ENCODE results near the gene DGCR2. TPM values are rescaled to one million over a fixed set of nuclear protein-coding genes. Genes with fewer than 3 reads are reported as not detected.

Gene DGCR2
- total RNA-seq, 1 donor from 2014 or later = 68.7 TPM

DNA sequence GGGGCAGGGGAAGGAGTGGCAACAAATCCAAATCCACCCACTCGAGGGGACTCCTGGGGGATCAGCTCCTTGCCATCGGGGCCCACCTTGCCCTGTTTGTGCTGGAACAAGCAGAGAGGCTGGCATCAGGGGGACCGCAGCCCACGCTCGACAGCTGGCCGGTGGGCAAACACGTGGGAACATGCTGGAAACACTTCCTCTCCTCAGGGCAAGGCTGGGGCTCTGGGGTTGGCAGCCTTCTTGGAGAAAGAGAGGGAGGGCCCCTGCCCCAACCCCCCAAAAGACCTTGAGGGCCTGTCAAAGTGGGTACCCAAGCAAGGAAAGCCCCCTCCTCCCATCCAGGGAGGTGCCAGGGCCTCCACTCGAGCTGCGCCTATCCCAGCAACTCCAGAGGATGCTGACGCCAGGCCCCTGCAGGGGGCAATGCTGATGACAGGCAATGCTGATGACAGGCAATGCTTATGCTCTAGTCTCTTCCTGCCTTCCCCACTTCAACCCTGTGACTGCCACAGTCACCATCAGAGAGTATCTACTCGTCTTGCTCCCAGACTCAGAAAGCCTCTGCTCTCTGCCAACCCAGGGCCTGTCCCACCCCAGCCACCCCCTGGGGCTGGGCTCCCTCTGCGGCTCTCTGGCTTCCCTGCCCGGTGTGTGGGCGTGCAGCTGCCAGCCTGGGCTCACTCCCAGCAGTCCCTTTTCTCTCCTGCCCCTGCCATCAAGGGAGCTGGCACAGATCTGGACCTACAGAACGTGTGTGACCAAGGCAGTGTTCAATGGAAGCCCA lies 16.2 kb upstream of the DGCR2 start:
- H3K4me3 Mint-ChIP-seq (ENCODE audit: unreplicated experiment) = no peak overlapping the region
- H3K36me3 Mint-ChIP-seq (ENCODE audit: unreplicated experiment) = peaks cover 10% of the 10 kb centered on the region
- TF ChIP-seq, protein P1, sequence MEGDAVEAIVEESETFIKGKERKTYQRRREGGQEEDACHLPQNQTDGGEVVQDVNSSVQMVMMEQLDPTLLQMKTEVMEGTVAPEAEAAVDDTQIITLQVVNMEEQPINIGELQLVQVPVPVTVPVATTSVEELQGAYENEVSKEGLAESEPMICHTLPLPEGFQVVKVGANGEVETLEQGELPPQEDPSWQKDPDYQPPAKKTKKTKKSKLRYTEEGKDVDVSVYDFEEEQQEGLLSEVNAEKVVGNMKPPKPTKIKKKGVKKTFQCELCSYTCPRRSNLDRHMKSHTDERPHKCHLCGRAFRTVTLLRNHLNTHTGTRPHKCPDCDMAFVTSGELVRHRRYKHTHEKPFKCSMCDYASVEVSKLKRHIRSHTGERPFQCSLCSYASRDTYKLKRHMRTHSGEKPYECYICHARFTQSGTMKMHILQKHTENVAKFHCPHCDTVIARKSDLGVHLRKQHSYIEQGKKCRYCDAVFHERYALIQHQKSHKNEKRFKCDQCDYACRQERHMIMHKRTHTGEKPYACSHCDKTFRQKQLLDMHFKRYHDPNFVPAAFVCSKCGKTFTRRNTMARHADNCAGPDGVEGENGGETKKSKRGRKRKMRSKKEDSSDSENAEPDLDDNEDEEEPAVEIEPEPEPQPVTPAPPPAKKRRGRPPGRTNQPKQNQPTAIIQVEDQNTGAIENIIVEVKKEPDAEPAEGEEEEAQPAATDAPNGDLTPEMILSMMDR (IDR thresholded peaks at IDR 0.05; ENCODE audit: partially characterized antibody, unreplicated experiment) = no peak
- no peak for DNase-seq
- H3K27me3 Mint-ChIP-seq (ENCODE audit: unreplicated experiment) = peaks cover 8% of the 10 kb centered on the region
- peaks cover 7% of the 10 kb centered on the region for H3K9me3 Mint-ChIP-seq (ENCODE audit: unreplicated experiment)
- H3K27ac Mint-ChIP-seq (ENCODE audit: unreplicated experiment) = no peak overlapping the region
- H3K4me1 Mint-ChIP-seq (ENCODE audit: low read depth, unreplicated experiment) = no peaks in the 10 kb centered on the region

DNA sequence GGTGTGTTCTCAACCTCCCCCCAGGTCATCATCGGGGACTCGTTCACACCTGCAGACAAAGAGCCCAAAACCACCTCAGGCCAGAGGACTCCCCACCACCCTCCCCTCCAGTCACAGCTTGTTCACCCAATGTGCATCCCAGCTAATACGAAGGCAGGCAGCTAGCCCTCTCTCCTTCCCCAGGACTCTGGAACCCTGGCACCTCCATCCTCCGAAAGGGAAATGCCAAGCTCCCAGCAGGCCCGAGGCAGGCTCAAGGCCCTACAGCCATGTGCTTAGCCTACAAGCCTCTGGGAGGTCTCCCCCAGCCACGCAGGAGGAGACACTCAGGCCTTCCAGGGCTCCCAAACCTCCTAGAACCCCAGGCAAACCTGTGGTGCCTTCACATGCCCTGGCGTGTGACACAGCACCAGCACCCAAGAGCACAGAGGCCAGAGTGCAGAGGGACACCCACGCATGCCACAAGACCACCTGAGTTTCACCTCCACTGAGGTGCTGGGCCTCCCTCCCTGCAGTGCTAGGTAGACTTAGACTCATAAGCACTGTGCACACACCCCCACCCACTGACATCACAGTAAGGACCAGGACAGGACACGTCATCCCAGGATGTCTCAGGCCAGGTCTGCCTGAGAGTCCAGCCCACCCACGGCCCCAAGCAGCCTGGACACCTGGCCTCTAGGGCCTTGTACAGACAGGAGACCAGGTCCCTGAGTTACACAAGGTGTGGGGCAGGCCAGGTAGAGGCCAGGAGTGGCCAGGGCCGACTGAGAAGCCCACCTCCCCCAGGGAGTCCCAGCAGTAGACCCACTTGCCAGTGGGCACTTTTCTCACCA lies 15.4 kb upstream of the DGCR2 start:
- TF ChIP-seq, protein P1 (IDR thresholded peaks at IDR 0.05; ENCODE audit: partially characterized antibody, unreplicated experiment) = no peak
- peaks cover 7% of the 10 kb centered on the region for H3K9me3 Mint-ChIP-seq (ENCODE audit: unreplicated experiment)
- no peak for DNase-seq
- peaks cover 10% of the 10 kb centered on the region for H3K36me3 Mint-ChIP-seq (ENCODE audit: unreplicated experiment)
- no peaks in the 10 kb centered on the region for H3K4me1 Mint-ChIP-seq (ENCODE audit: low read depth, unreplicated experiment)
- H3K4me3 Mint-ChIP-seq (ENCODE audit: unreplicated experiment) = no peak overlapping the region
- H3K27me3 Mint-ChIP-seq (ENCODE audit: unreplicated experiment) = peaks cover 8% of the 10 kb centered on the region
- no peak overlapping the region for H3K27ac Mint-ChIP-seq (ENCODE audit: unreplicated experiment)

DNA sequence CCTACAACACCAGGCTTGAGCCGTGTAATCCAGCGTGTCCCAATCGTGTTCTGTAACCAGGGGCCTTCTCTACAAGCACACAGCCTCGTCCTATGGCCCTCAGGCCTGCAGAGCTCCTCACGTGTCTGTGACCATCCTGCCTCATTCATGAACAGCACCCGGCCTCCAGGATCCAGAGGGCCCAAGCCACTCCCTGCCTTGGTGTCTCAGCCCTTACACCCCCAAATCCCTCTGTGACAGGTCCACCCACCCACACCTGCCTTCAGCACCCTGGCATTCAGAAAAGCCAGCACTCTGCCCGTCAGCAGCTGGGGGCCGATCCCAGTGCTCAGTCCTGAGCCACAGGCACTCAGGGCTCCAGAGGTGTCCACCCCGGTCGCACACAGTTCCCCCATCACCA lies 14.7 kb upstream of the DGCR2 start:
- Mint-ChIP-seq H3K4me1 (ENCODE audit: low read depth, unreplicated experiment) (no peaks in the 10 kb centered on the region), H3K27ac (ENCODE audit: unreplicated experiment) (no peak overlapping the region), H3K27me3 (ENCODE audit: unreplicated experiment) (peaks cover 8% of the 10 kb centered on the region), H3K4me3 (ENCODE audit: unreplicated experiment) (no peak overlapping the region), H3K9me3 (ENCODE audit: unreplicated experiment) (peaks cover 7% of the 10 kb centered on the region), H3K36me3 (ENCODE audit: unreplicated experiment) (peaks cover 10% of the 10 kb centered on the region)
- DNase-seq = no peak
- TF ChIP-seq, protein P1 (IDR thresholded peaks at IDR 0.05; ENCODE audit: partially characterized antibody, unreplicated experiment) = no peak

DNA sequence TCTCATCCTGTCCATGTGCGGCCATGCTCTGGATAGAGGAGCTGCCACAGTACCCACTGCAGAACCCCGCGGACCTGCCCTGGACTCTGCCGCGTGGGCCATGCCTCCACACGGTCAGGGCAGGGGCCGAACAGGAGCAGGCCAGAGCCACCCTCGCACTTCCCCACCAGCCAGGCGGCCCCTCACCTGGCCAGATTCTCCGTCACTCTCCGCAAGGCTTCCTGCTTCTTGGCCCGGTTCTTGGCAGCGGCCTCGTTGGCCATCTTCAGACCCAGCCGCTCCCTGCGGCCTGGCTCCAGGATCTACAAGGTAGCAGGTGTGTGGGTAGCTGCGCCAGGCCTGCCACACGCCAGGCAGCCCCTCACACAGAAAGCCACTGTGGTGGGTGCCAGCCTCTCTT lies 12.7 kb upstream of the DGCR2 start:
- TF ChIP-seq, protein P1 (IDR thresholded peaks at IDR 0.05; ENCODE audit: partially characterized antibody, unreplicated experiment) = no peak
- no peak for DNase-seq
- Mint-ChIP-seq H3K27ac (ENCODE audit: unreplicated experiment) (no peak overlapping the region), H3K27me3 (ENCODE audit: unreplicated experiment) (peaks cover 8% of the 10 kb centered on the region), H3K4me1 (ENCODE audit: low read depth, unreplicated experiment) (no peaks in the 10 kb centered on the region), H3K9me3 (ENCODE audit: unreplicated experiment) (peaks cover 7% of the 10 kb centered on the region), H3K36me3 (ENCODE audit: unreplicated experiment) (peaks cover 15% of the 10 kb centered on the region), H3K4me3 (ENCODE audit: unreplicated experiment) (no peak overlapping the region)

Data from glutamatergic neuron (in vitro differentiated cells).